ENCODE data around the gene RTRAF. TPM values are rescaled to one million over a fixed set of nuclear protein-coding genes. Genes with fewer than 3 reads are reported as not detected.

RTRAF gene
- total RNA-seq, 1 experiment from 2014 or later, result 190 TPM

- ChIA-PET CTCF (interaction anchor here (1.4 kb wide), 1 partner anchor 14 kb away, joined by 4 read pairs; no protein-coding TSS in a partner anchor), RAD21 (ENCODE audit: low non-redundant PET in 1 of 2, low total read pairs in 2 of 2, uncharacterized antibody in 2 of 2, unreplicated experiment in 2 of 2) (no interaction called here), POLR2A (no interaction called here)
- Histone ChIP-seq H3K79me2 (ENCODE audit: insufficient read depth, low read length) (no peaks in the 10 kb centered on the region), H3K9me3 (ENCODE audit: control insufficient read depth in 1 of 2, insufficient read depth in 1 of 2, low read depth in 1 of 2, low read length in 2 of 2) (no peaks in the 10 kb centered on the region), H3K4me2 (ENCODE audit: low read length) (no peak overlapping the region), H3K4me3 (replicated peaks in 1 of 2; ENCODE audit: low read depth in 1 of 2, low read length in 2 of 2) (no peak overlapping the region), H3K9me2 (ENCODE audit: insufficient read depth) (no peaks in the 10 kb centered on the region), H3K9ac (ENCODE audit: low read length) (no peak overlapping the region), H2AFZ (ENCODE audit: low read depth, low read length, poor library complexity, severe bottlenecking) (no peak overlapping the region), H3K27me3 (ENCODE audit: insufficient read depth, low read length) (peaks cover 16% of the 10 kb centered on the region; the same call in 1 of the 2 replicates), H4K20me1 (ENCODE audit: insufficient read depth) (no peaks in the 10 kb centered on the region), H3K27ac (ENCODE audit: low read depth, low read length) (no peak overlapping the region), H3K4me1 (ENCODE audit: control insufficient read depth in 1 of 2, insufficient read depth in 2 of 2, low read length in 2 of 2) (no peaks in the 10 kb centered on the region), H3K36me3 (ENCODE audit: control insufficient read depth in 1 of 2, insufficient read depth in 2 of 2, low read length in 2 of 2) (no peaks in the 10 kb centered on the region)
- TF ChIP-seq SIN3A (IDR thresholded peaks at IDR 0.05; ENCODE audit: low read depth) (no peak), TCF7L2 (IDR thresholded peaks at IDR 0.05; ENCODE audit: borderline replicate concordance, extremely low read depth, insufficient read depth, insufficient read length) (no peak), ZNF274 (IDR thresholded peaks at IDR 0.05; ENCODE audit: low read depth, low read length) (no peak), ELF1 (IDR thresholded peaks at IDR 0.05; ENCODE audit: borderline replicate concordance, low read depth) (no peak), FOSL1 (IDR thresholded peaks at IDR 0.05; ENCODE audit: low read depth) (no peak), SP1 (IDR thresholded peaks at IDR 0.05; ENCODE audit: low read depth) (no peak), SRF (IDR thresholded peaks at IDR 0.05; ENCODE audit: low read depth) (no peak), ATF3 (IDR thresholded peaks at IDR 0.05) (no peak), EZH2phosphoT487 (IDR thresholded peaks at IDR 0.05; ENCODE audit: borderline replicate concordance) (no peak), ZBTB33 (IDR thresholded peaks at IDR 0.05; ENCODE audit: extremely low read depth, insufficient replicate concordance, low read length) (no peak), RAD21 (IDR thresholded peaks at IDR 0.05; ENCODE audit: low read depth) (no peak), CEBPB (IDR thresholded peaks at IDR 0.05; ENCODE audit: low read depth) (no peak), CTCF (IDR thresholded peaks at IDR 0.05 in 2 of 3, conservative IDR thresholded peaks at IDR 0.05 in 1 of 3; ENCODE audit: borderline replicate concordance in 1 of 3, insufficient read depth in 1 of 3, low read depth in 2 of 3, low read length in 2 of 3) (no peak), ZFX (IDR thresholded peaks at IDR 0.05) (no peak), POLR2AphosphoS5 (IDR thresholded peaks at IDR 0.05; ENCODE audit: low read depth, low read length) (no peak), POLR2A (IDR thresholded peaks at IDR 0.05; ENCODE audit: borderline replicate concordance, extremely low read depth, insufficient read depth, insufficient read length) (no peak), EZH2 (IDR thresholded peaks at IDR 0.05) (no peak), EGR1 (IDR thresholded peaks at IDR 0.05; ENCODE audit: low read depth) (no peak), MAX (IDR thresholded peaks at IDR 0.05) (no peak)
- DNase-seq (ENCODE audit: low read depth, low spot score) (no peak), ATAC-seq (no peak)
- intact Hi-C loops (cut with micrococcal nuclease), result no loop called here
- BruUV-seq (replicated peaks), result no TSS peak
Measured at GRCh38 chr14:52058341-52058740, 69.0 kb downstream of the RTRAF start.

All from HCT116 (cell line).